NCI-H774 (cell line): ENCODE results near the gene MED31.
"Not testable (repeated sequence)": the region's sequence is repeated elsewhere in the genome, so short reads cannot be mapped to it uniquely, and the experiment has no call there.

Experiments
- DNase-seq: peaks from one replicate; lab custom pipeline; 2025; lab: John Stamatoyannopoulos, UW

The MED31 gene

DNA sequence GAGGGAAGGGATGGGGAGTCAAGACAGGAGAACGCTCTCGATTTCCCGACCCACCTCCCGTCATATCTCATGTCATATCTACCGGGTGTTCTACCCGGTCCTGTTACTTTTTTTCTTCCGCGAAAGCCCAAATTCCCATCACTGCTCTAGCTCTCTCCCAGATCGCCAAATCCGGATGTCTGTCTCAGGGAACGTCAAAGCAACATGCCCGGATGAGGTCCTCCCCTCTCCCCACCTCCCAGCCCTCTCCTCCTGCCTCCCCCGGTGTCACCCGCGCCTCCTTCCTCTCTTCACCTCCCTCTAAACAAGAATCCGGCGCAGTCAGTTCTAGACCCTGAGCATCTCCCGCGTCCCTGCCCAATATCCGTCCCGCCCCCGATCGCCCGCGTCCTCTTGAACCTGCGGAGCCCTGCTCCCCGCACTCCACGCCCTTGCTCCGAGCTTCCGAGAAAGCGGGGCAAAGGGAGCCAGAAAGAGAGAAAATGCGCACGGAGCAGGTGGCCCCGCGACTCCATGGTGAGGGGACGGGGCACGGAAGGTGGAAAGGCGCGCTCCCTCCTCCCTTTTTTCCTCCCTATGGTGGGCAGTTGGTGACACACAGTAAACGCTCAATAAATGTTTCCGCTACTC lies 4.4 kb upstream of the MED31 start:
- DNase-seq: not testable (repeated sequence)

- peak; percentile 33 for DNase-seq
Observed at GRCh38 chr17:6654841-6655731, 3.7 kb upstream of the MED31 start.

- DNase-seq: no peak
Observed at GRCh38 chr17:6651919-6652452, 581 bp upstream of the MED31 start.

- no peak for DNase-seq
Observed at GRCh38 chr17:6648181-6648580, 3.2 kb downstream of the MED31 start.

- no peak for DNase-seq
Observed at GRCh38 chr17:6643451-6644125, 7.8 kb downstream of the MED31 start.

GRCh38 chr17:6642592-6642991 lies 8.8 kb downstream of the MED31 start:
- DNase-seq: no peak

DNA sequence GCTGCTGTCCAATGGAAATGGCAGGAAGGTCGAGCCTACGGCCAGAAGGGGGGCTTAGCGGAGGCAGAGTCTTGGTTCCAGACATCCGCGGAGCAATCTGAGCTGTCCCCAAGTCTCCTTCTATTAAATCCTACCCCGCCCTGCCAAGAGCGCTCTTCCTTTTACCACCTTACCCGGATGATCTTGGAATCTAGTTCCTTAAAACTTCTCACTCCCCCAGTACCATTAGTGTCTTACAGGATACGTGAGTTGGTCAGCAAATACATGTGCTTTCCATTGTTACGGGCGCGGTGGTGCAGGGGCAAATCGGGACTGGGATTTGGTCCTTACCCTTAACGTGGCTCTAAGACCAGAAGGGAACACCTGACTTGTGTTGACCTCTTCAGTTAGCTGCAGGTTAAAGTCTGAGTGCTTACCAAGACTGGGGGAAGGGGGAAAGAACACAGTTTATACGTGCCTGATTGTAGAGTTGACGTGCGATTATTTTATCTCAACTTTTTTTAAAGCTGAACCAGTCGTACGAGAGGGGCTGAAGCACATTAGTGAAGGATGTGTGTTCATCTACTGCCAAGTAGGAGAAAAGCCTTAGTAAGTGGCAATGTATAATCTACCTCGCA lies 10.1 kb downstream of the MED31 start:
- DNase-seq: no peak

DNA sequence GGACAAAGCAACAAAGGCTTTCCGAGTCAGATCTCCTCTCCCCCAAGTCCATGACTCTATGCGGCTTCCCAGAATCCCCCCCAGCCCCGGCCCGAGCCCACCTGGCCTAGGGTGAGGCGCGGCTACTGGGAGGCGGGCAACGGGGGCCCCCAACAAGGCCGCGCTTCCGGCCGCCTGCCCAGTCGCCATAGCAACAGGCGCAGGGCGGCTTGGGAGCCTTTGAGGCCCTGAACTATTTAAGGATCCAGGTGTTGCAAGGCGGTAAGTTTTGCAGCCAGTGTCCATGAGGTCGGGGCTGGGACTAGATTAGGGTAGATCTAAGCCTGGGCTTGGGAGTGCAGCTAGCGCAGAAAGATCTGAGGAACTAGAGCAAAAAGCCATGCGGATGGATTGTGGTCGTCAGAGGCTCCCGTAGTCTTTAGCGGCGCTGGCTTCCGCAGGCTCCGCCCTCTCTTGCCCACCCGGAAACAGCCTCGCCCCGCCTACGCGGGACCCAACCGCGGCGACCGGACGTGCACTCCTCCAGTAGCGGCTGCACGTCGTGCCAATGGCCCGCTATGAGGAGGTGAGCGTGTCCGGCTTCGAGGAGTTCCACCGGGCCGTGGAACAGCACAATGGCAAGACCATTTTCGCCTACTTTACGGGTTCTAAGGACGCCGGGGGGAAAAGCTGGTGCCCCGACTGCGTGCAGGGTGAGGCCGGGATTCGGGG lies 10.7 kb downstream of the MED31 start, which contains the start of the genes KIAA0753 and TXNDC17:
Gene KIAA0753 (minus strand): TSS at position 176 of the 711 bp plus-strand sequence. CDS start 5,608 bp downstream, outside the sequence.
Gene TXNDC17 (plus strand): TSS at position 525 of the 711 bp plus-strand sequence. CDS start 23 bp downstream, at position 548.
- peak; percentile 71 for DNase-seq

DNA sequence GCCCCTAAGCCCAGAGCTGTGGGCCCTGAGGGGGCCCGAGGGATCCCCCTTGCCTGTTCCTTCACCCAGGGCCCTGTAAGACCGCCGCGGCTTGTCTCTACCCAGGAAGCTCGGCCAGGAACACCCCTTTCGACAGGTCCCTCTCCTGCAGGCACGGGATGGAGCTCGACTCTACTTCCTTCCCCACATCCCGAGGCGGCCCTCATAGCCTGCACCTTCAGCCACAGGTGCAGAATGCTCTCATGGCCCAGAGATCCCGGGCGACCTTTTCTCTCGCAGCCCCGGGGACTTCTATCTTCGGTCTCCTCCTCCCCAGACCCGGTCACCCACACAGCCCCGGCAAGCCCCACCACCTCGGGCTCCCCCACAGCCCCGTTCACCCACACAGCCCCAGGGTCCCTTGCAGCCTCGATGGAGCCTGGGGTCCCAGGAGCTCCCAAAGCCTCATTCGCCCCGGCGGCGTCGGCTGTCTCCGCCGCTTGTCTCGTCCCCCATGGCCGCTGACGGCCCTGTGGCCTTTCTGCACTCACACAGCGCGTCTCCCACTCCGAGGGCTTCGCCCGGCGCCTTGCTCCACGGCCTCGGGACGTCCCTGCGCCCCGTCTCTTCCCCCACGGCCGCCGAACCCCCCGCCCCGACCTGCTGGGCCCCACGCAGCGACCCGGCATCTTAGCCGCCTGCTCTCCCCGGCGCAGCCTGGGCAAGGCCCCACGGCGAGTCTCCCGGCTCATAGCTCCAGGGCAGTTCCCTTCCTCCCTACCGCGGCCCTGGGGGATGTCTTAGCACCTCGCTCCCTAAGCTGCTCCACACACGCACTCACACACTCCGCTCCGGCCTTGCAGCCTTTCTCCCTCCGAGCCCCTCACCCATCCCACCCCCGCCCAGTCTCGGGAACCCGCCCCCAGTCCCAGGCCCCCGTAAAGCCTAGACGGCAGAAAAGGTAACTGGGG lies 11.5 kb downstream of the MED31 start:
- DNase-seq: no peak

- no peak for DNase-seq
Observed at GRCh38 chr17:6639014-6639585, 12.3 kb downstream of the MED31 start.

DNA sequence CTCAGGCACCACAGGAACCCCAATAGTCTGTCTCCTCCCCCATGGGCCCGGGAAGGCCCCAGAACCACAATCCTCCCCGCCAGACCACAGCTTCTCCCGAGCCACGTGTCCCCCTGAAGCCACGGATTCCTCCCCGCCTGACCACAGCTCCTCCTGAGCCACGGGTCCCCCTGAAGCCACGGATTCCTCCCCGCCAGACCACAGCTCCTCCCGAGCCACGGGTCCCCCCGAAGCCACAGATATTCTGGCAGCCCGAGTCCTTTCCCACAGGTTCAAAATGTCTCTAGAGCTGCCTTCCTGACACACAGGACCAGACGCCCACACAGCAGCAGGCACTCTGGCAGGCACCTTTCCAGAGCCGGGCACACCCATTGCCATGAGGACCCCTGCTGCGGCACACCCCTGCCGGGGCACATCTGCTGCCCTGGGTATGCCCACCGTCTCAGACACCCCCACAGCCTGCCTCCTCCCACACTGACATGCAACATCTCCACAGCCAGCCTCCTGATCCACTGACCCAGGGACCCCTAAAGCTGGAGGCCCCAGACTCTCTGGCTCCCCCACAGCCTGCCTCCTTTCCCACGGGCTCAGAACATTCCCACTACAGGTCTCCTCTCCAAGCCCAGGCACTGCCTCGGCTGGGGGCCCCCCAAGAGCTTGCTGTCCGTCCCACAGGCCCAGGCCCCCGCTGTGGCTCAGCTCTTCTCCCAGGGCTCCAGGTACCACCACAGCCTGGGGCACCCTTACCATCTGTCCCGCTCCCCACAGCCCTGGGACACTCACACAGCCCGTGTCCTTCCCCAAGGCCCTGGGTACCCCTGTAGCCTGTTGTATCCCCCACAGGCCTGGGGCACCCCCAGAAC lies 13.1 kb downstream of the MED31 start:
- no peak for DNase-seq

DNA sequence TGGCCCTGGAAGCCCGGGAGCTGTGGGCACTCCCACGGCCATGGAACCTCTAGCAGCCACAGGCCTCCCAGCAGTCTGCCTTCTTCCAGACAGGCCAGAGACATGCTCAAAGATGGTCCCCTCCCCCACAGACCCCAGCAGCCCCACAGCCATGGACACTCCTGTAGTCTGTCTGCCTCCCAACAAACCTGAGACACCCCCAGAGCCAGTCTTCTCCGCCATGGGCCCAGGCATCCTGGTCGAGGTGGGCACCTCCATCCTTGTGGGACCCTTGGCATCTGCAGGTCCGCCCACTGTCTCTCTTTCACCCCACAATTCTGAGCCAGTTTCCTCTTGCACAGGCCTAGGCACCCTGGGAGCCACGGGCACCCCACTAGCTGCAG lies 14.0 kb downstream of the MED31 start:
- no peak for DNase-seq

DNA sequence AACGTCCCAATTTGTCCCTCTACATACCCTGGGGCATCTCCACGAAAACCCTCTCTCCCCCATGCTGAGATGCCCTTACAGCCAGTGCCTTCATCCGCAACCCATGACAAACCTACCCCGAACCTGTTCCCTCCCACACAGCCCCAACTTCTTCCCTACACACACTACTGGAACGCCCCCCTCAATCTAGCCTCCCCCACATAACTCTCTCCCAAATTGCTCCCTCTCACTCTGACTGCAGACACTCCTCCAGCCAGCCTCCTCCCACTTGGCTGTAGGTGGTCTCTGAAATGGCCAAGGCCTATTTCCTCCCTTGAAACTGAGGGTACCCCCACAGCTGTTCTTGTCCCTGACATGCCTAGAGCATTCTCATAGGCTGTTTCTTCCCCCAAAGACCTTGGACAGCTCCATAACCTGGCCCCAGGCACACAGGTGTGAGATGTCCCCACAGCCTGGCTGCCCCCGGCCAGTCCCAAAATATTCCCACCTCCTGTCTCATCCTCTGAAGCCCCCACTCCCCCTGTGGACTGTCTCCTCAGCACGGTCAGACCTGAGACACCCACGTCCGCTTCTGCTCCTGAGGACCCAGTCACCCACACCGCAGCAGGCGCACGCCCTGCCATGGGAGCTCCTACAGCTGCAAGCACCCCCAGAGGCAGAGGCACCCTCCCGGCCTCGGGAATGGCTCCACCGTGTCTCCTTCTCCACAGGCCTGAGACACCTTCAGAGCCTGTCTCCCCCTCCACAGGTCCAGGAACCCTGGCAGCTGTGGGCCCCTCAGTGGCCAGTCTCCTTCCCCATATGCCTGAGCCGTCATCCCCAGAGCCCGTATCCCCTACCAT lies 14.6 kb downstream of the MED31 start:
- no peak for DNase-seq

DNA sequence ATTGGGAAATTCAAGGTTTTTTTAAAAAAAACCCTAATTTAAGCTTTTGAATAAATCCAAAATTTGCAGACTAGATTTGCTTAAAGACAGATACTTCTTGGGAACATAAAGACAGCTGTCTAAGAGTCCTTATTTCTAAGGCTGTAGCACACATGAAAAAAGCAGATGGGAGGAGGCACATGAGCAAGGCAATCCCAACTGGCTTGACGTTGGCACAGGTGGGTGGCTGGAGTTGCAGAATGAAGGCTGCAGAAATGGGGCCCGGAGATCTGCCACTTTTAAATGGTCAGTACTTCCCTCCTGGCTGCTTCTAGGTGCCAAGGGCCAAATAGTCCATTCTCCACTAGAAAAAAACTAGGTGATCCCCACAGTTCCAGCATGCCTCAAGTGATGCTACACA lies 15.3 kb downstream of the MED31 start:
- DNase-seq: no peak

DNA sequence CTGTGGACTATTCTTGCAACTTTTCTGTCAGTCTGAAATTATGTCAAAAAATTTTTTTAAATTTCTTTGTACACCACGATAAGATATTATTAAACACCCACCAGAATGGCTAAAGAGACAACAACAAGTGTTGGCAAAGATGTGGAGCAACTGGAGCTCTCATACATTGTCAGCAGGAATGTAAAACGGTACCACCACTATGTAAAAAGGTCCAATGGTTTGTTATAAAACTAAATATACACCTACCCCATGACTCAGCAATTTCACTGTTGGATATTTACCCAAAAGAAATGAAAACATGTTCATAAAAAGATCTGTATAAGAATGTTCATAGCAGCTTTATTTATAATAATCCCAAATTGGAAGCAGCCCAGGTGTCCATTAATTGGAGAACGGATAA lies 18.1 kb downstream of the MED31 start:
- no peak for DNase-seq

- no peak for DNase-seq
Observed at GRCh38 chr17:6632530-6632929, 18.9 kb downstream of the MED31 start.

GRCh38 chr17:6630390-6630789 lies 21.0 kb downstream of the MED31 start:
- no peak for DNase-seq

GRCh38 chr17:6627019-6627418 lies 24.4 kb downstream of the MED31 start:
- DNase-seq: no peak
